GM12801 (cell line): ENCODE results near the gene PLPPR1.

Experiments
- CTCF ChIP-seq: IDR thresholded peaks from one replicate; pipeline ENCODE4 v1.5.1; 2011; ENCODE audit warnings: control low read depth; ENCODE audit not compliant: insufficient read length; ENCODE audit errors: extremely low read depth

PLPPR1 gene

GRCh38 chr9:101333926-101334702 is 305.6 kb downstream of the PLPPR1 start:
- TF ChIP-seq CTCF: no peak

GRCh38 chr9:101336091-101336490 is 307.6 kb downstream of the PLPPR1 start:
- no peak for TF ChIP-seq CTCF

GRCh38 chr9:101337237-101337636 is 308.7 kb downstream of the PLPPR1 start:
- TF ChIP-seq CTCF: no peak

GRCh38 chr9:101341958-101342357 is 313.4 kb downstream of the PLPPR1 start:
- no peak for TF ChIP-seq CTCF

- no peak for TF ChIP-seq CTCF
Observed at GRCh38 chr9:101342595-101342994, 314.1 kb downstream of the PLPPR1 start.

- no peak for TF ChIP-seq CTCF
Observed at GRCh38 chr9:101350285-101350684, 321.8 kb downstream of the PLPPR1 start.

GRCh38 chr9:101352892-101353463 is 324.5 kb downstream of the PLPPR1 start:
- no peak for TF ChIP-seq CTCF
